EL (cell line): ENCODE data around the gene PDE6H.

Experiments used
- DNase-seq: peaks from one replicate; pipeline ENCODE4 v3.0.0-alpha.2; 2016

The PDE6H gene

GRCh38 chr12:14979468-14979867, 6.6 kb downstream of the PDE6H start:
- no peak for DNase-seq

- DNase-seq, result no peak
These were observed 8.2 kb downstream of the PDE6H start for GRCh38 chr12:14981049-14981448.

GRCh38 chr12:14982562-14982961, 9.7 kb downstream of the PDE6H start:
- no peak for DNase-seq

DNA sequence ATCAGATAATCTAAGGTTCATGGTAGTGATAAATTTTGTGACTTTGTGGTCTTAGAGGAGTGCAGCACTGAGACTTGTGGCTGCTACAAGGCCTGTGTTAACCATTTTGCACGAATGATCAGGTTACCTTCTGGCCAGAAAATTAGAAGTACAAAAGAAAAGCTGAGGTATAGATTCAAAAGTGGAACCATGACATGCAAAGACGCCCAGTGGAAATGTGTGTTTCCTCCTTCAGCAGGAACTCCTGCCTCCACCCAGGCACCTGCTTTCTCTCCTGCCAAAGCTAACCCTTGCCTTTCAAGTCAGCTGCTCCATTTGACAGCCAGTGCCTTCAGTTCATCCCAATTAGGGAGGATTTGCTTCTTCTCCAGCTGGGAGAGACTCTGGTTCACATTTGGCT, 10.1 kb downstream of the PDE6H start:
- DNase-seq, result no peak

DNA sequence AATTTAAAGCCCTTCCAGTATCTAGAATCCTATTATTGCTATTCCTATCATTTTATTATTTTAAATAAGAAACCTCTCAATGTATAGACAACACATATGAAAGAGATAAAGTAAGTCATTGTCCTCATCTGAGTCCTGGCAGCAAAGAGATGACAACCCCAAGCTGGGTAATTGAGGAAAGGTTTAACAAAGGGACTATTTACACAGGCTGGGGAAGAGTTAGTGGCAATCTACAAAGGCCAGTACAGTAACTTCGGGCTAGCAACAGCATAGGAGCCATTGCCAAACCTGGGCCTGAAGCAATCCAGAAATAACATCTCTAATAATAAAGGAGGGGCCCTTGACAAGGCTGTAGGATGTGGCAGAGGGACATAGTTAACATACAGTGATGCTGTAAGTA, 11.2 kb downstream of the PDE6H start:
- DNase-seq, result no peak

DNA sequence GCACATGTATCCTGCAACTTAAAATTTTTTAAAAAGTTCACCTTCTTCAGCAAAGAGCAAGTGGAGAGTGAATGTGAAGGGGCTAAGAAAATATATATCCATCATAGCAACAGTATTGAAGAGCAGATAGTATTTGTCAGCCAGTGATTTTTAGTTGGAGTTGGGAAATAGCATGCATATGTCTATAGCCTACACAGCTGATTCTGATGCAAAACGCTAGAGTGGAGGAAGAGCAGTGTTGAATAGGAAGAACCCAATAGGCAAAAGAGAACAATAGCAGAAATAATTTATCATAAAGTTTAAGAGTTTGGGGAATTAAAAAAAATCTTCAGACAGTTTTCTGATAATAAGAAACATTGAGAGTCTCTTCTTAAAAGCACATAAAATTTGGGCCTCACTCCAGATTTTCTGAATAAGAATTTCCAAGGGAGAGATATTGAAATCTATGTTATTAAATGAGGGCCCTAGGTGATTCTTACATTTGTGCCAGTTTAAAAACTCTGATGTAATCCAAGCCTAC, 12.0 kb downstream of the PDE6H start:
- no peak for DNase-seq

- DNase-seq, result no peak
These were observed 13.6 kb downstream of the PDE6H start for GRCh38 chr12:14986449-14986848.

DNA sequence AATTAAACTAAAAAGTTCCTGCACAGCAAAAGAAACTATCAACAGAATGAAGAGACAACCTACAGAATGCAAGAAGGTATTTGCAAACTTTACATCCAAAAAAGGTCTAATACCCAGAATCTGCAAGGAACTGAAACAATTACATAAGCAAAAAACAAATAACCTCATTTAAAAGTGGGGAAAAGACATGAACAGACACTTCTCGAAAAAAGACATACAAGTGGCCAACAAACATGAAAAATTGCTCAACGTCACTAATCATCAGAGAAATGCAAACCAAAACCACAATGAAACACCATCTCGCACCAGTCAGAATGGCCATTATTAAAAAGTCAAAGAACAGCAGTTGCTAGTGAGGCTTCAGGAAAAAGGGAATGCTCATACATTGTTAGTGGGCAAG, 15.2 kb downstream of the PDE6H start:
- no peak for DNase-seq

DNA sequence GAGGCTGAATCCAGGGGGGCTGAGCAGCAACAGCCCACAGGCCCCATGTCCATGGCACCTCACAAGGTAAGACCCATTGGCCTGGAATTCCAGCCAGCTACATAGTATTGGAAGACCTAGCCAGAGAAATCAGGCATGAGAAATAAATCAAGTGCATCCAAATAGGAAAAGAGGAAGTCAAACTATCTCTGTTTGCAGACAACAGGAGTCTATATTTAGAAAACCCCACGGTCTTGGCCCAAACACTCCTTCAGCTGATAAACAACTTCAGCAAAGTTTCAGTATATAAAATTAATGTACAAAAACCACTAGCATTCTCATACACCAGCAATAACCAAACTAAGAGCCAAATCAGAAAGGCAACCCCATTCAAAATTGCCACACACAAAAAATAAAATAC, 16.9 kb downstream of the PDE6H start:
- DNase-seq, result no peak

DNA sequence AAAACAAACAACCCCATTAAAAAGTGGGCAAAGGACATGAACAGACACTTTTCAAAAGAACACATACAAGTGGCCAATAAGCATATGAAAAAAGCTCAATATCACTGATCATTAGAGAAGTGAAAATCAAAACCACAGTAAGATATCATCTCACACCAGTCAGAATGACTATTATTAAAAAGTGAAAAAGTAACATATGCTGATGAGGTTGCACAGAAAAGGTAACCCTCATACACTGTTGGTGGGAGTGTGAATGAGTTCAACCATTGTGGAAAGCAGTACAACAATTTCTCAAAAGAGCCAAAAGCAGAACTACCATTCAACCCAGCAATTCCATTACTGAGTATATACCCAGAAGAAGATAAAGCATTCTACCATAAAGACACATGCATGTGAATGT, 18.2 kb downstream of the PDE6H start:
- no peak for DNase-seq

DNA sequence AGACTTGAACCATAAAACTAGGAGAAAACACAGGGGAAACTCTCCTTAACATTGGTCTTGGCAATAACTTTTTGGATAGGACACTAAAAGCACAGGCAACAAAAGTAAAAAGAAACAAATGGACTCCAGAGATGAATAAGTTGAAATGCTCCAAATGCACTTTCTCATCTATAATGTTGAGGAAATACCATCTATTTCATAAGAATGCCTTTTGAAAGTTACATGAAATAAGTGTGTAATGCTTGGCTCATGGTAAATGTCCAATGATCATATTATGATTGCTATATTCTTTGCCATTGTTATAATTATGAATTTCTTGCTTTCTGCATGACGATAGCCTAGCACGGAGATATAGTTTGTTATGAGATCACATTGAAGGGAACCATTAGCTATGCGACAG, 19.8 kb downstream of the PDE6H start:
- DNase-seq, result no peak

- no peak for DNase-seq
These were observed 20.3 kb downstream of the PDE6H start for GRCh38 chr12:14993117-14993516.

DNA sequence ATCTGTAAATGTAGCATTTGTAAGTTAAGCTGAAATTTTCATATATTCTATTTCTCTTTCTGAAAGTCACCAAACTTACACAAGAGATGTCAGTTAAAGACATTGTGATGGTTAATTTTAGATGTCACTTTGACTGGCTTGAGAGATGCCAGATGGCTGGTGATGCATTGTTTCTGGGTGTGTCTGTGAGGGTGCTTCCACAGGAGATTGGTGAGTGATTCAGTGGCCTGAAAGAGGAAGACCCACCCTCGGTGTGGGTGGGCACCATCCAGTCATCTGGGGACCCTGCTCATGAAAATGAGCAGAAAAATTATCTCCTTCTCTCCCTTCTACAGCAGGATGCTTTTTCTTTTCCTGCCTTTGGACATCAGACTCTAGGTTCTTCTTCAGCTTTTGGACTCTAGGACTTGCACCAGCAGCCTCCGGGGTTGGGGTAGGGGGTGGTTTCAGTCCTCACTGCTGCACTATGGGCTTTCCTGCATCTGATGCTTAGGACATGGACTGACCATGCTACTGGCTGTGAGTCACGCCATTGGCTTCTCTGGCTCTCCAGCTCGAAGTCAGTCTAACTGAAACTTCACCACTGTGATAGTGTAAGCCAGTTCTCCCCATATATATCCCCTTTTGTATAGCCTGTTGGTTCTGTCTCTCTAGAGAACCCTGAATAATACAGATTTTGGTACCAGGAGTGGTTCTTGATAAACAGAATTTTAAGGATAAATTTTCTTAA, 20.9 kb downstream of the PDE6H start:
- peak; percentile 42 for DNase-seq

DNA sequence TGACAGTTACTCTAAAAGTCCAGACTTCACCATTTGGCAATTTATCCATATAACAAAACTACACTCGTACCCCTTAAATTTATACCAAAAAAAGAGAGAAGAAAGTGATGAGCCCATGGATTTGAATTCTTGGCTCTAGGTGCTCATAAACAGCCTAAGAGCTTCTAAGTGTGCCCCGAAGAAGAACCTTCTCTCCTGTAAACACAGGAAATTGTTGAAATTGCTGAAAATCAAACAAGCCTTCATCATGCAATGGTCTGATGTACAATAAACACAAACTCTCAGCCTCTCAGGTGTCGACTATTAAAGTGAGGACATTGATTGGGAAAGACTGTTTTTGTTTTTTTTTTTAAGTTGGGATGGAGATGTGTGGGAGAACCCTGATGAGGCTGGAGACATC, 21.8 kb downstream of the PDE6H start:
- no peak for DNase-seq

- DNase-seq, result peak; percentile 53
These were observed 23.0 kb downstream of the PDE6H start for GRCh38 chr12:14995583-14996425.

GRCh38 chr12:14997998-14998397, 25.2 kb downstream of the PDE6H start:
- DNase-seq, result no peak

GRCh38 chr12:14999021-14999694, 26.3 kb downstream of the PDE6H start:
- DNase-seq, result no peak

- peak; percentile 7 for DNase-seq
These were observed 27.0 kb downstream of the PDE6H start for GRCh38 chr12:14999695-15000365.

GRCh38 chr12:15000575-15000974, 27.7 kb downstream of the PDE6H start:
- no peak for DNase-seq

DNA sequence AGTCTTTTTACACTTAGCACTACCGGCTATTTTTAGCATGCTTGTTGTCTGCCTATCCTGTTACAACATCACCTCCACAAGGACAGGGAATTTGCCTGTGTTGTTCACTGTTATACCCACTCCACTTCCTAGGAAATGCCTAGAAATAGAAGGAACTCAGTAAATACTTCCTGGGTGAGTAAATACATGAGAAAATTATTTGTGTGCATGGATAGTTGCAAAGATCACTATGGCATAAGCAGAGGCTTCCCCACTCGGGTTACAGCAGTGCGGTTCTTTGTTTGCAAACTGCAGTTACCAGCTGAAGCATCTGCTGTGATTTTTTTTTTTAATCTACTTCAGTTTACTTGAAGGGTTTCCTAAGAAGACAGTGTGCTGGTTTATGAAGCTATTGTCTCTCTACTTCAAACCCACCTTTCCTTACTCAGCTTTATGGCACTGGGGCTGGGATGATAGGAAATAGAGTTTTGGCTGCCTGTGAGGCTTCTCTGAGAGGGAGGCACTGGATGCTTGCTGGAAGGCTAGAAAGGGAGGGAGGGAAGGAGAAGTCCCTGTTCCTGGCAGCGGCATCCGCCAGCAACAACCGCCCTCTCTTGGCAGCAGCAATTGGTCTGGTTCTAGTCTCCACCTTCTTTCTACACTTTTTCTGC, 29.0 kb downstream of the PDE6H start:
- no peak for DNase-seq

GRCh38 chr12:15004421-15004820, 31.6 kb downstream of the PDE6H start:
- no peak for DNase-seq

DNA sequence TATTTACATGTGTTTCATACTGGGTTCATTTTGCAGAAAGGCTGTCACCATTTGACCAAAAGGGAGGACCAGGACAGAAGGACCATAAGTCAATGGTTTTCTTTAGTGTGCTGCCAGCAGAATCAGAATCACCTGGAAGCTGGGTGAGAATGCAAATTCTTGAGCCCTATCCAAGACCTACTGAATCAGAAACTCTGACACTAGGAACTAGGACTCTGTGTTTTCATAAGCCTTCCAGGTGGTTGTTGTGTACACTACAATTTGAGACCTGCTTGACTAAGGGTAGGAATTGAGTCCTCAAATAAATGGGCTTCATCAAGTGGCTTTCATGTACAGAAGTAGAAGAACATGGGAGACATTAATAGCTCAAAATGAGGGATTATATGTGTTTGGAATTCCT, 32.2 kb downstream of the PDE6H start:
- DNase-seq, result no peak

DNA sequence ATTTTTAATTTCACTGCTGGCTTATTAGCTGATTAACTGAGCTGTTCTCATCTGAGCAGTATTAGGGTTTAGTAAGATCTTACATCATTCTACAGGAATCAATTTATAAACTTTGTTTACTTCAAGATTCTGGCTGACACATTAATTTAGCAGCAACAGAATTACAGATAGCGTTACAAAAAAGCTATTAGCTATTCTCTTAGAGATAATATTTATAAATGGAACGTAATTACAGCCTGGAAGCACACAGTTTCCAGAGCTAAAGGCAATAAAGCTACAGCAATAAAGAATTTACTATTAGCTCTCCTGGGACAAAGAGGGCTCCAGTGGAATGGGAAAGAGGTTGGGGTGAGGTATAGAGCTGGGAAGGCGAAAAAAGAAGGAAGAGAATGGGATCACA, 34.7 kb downstream of the PDE6H start:
- no peak for DNase-seq
